HG03060 (cell line): Measurements from ENCODE around the gene SMARCA5.

Source experiments
- ATAC-seq: cut with Tn5 transposase; IDR thresholded peaks from one replicate; pipeline ENCODE4 v1.9.1; 2021; ENCODE audit warnings: low read depth, moderate number of reproducible peaks; ENCODE audit not compliant: unreplicated experiment

Gene SMARCA5

DNA sequence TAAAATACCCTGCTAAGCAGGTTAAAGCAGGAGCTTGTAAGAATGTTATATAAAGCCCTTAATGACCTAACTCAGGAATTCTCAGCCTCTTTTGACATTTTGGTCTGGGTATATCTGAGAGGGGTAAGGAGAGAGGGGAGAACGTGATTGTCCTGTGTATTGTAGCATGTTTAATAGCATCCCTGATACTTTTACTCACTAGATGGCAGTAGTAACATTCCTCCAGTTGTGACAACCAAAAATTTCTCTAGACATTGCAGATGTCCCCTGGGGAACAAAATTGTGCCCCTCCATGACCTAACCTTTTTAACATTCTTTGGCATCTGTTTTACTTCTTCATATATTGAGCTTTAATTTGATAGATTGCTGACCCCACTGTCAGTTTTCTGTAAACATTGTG lies 17.9 kb downstream of the SMARCA5 start:
- peak; percentile 67 for ATAC-seq

DNA sequence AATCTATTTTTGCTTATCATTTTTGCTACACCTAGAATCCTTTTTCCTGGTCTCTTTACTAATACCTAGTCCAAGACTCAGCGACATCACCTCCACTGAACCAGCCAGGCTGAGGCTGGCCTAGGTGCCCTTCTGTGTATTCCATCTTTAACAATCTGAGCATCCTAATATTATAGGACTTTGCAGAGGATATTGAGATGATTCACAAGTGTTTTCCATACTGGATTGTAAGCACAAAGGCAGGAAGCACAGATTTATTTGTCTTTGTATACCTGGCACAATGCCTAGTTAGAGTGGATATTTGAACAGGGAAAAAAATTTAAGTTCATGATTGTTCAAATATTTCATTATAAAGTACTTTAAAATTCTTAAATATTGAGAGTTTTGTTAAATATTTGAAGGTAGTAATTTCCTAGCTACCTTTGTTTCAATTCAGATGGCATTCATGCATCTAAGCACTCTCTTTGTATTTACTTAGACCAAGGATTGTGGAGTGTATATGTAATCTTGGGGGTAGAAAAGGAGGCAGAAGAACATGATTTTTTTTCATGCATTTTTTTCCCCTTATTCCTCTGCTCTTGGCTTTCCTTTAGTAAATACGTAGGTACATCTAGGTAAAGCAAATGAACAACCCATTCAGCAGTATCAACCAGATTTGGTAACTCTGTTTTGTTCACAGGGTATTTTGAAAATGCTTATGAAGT lies 18.4 kb downstream of the SMARCA5 start:
- ATAC-seq, result no peak

DNA sequence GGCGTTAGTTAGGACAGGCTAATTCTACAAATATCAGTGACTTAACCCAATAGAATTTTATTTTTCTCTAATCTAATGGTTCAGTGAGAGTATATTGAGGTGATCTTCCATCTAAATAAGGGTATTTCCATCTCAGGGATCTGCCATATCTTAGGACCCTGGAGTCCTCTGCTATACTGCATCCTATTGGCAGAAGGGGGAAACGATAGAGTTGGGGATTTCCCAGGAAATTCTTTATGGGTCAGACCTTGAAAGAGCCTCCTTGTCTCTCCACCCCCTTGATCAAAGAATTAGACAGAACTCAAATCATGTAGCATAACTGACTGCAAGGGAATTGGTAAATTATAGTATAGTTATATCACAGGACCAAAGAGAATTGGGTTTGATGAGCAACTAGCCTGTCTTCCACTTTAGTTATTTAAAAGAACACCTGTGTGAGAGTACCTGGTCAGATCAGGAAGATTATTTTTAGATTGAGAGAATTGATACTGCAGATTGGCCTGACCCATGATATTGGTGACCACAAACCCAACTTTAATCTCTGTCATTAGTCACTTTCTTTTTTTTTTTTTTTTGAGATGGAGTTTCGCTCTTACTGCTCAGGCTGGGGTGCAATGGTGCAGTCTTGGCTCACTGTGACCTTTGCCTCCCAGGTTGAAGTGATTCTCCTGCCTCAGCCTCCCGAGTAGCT lies 25.6 kb downstream of the SMARCA5 start:
- no peak for ATAC-seq

DNA sequence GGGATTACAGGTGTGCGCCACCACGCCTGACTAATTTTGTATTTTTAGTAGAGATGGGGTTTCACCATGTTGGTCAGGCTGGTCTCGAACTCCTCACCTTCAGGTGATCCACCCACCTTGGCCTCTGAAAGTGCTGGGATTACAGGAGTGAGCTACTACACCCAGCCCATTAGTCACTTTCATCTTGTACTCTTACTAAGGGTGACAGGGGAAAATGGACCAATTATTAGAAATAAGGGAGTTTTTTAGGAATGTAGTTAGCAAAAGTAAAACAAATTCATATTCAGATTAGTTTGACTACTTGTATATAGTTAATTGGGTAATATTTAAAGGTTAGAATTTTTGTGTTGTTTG lies 26.1 kb downstream of the SMARCA5 start:
- ATAC-seq, result no peak

DNA sequence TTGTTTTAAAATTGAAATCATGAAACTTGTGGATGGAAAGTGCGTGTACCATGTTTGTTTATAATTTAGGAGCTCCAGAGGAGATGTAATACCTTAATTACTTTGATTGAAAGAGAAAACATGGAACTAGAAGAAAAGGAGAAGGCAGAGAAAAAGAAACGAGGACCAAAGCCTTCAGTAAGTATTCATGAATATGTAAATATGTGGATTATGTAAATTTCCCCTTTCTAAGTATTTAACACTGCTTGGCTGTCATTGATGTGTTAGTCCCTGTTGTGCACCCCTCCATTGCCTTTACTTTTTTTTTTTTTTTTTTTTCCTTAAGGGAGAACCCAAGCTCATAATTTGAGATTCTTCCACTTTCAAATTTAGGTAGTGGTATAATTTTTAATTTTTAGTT lies 36.4 kb downstream of the SMARCA5 start:
- ATAC-seq, result no peak

DNA sequence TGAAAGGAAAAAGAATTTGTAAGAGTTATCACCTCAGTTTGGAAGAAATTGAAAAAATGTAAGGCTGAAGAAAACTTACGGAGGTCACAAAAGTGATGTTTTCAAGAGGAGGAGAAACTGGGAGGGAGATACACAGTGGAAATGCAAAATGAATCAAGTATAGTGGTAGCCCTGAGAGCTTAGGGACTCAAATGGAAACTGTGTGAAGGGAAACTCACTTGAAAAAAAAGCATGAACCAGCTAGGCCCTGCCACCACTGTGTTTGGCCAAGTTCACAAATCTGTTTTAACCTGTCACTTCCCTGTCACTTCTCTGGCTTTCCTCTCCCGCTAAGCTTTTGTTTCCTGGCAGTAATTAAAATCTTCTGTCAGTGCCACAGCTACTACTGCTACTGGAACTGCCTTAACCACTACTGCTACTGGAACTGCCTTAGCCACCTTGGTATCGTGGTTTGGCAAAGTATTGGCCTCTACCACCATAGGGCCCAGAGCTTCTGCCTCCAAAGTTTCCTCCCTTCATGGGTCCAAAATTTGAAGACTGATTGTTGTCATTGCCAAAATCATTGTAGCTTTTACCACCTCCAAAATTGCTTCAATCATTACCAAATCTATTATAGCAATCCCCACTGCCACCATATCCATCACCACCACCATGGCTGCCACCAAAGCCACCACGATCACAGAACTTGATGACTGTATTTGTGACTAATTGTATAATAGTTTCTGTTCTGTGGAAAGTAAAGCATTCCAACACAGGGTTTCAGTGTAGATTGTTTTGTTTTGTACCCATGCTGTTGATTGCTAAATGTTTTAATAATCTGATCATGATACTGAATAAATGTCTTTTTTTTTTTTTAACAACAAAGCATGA lies 41.5 kb downstream of the SMARCA5 start:
- ATAC-seq, result peak; percentile 80

DNA sequence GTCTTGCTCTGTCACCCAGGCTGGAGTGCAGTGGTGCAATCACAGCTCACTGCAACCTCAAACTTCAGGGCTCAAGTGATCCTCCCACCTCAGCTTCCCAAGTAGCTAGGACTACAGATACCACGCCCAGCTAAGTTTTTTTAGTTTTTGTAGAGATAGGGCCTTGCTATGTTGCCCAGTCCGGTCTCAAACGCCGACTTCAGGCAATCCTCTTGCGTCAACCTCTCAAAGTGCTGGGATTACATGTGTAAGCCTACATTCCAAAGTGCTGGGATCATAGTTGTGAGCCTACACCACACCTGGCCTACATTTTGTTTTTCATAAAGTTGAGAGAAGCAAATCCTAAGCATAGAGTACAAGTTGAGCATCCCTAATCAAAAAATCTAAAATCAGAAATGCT lies 42.2 kb downstream of the SMARCA5 start:
- no peak for ATAC-seq

DNA sequence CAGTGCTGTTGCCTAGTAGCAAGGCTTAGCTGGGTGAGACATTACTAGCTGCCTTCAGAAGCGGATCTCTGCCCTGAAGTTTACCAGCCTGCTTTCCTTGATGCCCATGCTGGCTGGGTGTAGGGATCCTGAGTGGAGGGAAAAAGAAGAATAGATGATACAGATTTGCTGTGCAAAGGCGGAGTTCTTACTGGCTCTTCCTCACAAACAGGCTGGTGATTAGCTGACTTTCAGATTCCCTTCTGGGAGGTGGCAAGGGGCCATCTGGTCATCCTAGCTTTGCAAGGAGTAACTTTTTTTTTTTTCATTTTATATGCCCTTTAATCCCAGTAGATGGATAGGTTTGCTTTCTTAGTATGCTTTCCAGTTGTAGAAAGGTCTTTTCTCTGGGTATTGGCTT lies 44.8 kb downstream of the SMARCA5 start:
- no peak for ATAC-seq

DNA sequence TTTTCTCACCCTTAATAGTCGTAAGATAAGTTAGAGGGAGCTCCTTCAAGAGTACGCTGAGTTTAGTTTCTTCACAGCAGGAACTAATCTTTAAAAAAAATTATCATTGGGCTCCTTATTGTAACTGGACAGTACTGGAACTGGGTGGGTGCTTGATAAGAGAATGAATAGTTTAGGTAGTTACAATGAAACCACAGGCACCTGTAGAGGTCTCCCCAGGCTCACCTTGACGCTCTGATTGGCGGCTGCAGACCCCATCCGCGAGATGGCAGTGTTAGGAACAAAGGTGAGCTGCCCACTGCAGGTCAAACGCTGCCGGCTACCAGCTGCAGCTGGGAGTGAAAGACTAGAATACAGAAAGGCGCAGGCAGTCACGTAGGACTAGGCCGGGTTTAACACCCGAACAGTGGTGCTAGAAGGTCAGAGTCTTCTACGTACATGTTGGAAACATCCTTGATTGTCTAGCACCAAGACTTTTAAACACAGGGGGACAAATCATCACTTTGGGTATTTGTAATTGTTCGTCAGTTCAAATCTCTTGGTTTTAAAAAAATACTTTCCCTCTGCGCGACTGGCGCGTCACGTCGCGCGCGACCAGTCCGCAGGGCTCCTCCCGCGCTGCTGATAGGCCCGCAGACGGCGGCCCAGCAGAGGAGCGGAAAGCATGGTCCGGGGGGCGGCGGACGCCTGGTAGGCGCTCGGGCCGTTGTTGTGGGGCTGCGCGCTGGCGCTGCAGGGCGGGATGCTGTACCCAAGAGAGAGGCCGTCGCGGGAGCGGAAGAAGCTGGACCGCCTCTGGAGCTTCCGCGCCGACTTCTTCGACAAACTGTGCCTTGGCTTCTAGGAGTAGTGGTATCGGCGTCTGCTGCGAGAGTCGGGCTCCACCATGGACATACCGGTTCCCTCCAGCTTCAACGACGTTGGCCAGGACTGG lies 45.6 kb downstream of the SMARCA5 start:
- peak; percentile 54 for ATAC-seq

DNA sequence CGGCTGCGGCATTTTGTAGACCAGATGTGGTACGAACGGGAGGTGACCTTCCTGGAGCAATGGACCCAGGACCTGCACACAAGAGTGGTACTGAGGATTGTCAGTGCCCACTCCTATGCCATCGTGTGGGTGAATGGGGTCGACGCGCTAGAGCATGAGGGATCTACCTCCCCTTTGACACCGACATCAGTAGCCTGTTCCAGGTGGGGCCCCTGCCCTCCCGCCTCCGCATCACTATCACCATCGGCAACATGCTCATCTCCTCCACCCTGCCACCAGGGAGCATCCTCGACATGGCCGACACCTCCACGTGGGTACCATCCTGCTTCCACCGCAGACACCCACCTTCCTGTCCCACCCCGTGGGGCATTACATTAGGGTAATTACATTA lies 46.2 kb downstream of the SMARCA5 start:
- no peak for ATAC-seq

DNA sequence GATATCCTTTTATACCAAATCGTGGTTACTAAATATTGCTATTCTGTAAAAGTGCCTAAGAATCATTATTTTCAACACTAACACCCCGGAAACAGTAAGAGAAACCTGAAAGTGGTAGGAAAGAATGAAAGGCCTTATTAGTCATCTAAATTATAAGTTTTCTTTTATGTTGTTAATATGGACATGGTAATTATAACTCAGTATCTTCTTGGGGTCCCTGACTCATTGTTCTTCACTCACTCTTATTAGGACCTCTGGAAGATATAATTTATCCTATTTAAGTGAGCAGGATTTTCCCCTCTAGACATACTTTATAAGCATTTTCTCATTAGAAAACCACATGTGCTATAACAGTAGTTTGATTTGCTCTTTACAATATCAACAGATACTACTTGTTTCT lies 51.0 kb downstream of the SMARCA5 start:
- ATAC-seq, result no peak

DNA sequence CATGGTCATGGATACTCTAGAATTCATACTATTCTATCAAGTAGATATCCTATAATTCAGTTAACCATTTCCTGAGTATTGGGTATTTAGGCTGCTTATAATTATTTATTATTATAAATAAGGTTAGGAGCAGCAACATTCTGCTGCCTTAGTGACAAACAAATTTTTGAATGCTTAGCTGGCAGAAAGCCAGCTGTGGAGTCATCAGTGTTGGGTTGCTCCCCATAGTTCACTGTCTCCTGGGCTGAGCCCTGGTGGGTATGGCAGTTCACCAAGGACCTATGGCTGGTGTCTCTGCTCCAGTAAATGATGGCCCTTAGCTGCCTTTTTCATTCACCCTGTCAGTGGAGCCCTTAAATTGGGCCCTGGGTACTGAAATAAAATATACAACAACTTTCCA lies 61.8 kb downstream of the SMARCA5 start:
- ATAC-seq, result no peak

DNA sequence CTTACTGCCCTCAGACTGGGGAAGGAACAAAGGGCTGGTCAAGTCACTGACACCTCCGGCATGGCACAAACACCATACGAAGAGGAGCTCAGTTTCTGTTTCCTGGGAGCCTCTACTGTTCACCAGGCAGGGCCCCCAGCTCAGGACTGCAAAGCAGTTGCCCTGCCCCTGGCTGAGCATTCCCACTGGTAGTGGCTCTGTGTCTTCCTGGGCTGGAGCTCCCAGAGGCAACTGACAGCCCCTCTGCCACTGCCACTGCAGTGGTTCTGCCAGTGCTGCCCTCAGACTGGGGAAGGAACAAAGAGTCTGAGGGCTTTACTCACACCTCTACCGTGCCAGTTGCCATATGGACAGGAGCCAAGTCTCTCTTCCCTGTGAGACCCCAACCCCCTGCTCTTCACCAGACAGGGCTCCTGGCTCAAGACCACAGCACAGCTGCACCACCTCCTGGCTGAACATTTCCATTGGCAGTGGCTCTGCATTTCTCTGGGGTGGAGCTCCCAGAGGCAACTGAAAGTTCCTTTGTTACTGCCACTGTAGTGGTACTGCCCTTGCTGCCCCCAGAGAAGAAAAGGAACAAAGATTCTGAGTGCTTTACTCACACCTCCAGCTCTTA lies 67.9 kb downstream of the SMARCA5 start:
- ATAC-seq, result no peak

DNA sequence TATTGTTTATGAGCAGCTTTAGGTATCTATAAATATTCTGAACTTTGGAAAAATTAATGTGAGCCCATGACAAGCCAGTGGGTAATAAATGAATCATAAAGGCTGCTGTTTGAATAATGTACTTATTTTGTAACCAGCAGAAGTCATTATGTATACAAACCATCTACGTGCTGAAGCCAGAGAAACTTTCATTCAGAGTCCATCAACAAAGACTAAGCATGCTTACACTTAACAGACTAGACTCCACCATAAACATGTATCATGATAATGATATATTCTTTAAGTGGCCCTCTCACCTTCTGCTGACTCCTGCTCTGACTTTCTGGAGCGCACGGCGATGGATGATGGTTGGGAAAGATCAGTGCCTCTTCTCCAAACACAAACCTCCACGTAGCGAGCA lies 72.0 kb downstream of the SMARCA5 start:
- ATAC-seq, result no peak

DNA sequence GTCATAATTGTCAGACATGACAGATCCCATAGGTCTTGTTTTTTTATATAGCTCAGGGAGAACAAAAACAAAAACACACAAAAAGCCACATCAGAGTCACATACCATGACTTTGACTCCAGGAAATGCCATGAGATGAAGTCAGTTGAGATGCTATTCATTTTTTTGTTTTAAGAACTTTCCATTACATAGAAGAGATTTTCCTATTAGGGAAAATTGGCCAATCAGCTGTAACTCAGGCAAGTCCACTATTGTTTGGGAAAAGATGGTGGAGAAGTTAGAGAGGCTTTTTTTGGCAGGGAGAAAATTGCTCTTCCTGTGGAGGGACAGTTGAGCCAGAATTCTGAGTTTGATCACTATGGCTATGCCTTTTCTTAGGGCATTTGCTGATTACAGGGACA lies 72.6 kb downstream of the SMARCA5 start:
- no peak for ATAC-seq

DNA sequence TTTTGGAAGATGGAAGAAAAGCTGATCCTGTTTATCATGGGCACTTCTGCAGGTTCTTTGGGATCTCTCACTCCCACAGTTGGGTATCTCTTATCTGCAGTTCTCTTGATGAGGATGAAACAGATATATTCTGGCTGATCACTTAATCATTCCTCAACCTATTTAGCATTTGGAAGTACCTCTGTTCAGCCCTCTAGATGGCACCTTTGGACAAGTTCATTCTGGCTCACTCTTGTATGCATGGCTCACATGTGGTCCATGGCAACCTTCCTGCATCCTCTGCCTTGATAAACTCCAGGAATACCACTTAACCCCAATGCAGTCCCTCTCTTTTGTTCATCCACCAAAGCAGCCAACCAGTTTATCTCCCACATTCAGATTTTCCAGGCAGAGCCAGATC lies 74.2 kb downstream of the SMARCA5 start:
- ATAC-seq, result no peak

DNA sequence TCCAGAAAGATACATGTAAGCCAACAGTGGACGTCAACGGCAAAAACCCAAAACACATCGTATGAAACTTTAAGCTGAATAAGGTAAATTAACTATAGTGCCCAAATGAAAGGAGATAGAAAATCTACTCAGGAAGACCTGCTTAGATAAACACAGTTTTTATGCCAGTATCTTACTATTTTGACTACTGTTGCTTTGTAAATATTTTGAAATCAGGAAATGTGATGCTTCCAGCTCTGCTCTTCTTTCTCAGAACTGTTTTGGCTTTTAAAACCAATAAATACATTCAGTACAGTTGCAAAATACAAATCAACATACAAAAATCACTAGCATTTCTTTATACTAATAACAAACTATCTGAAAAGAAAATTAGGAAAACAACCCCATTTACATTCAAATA lies 83.8 kb downstream of the SMARCA5 start:
- ATAC-seq, result no peak

DNA sequence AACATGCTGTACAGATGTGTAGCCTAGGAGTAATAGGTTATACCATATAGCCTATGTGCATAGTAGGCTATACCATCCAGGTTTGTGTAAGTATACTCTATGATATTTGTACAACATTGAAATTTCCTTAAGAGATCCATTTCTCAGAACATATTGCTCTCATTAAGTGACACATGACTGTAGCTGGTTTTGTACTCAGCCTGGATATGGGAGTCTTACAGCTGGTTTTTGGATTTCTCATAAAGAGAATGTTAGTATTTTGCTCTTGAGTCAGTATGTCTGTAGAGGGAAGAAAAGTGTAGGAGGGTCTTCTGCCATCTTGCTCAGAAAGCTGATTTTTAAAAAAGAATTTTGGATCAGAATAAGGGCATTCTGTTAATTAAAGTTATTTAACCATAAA lies 85.3 kb downstream of the SMARCA5 start:
- ATAC-seq, result no peak

DNA sequence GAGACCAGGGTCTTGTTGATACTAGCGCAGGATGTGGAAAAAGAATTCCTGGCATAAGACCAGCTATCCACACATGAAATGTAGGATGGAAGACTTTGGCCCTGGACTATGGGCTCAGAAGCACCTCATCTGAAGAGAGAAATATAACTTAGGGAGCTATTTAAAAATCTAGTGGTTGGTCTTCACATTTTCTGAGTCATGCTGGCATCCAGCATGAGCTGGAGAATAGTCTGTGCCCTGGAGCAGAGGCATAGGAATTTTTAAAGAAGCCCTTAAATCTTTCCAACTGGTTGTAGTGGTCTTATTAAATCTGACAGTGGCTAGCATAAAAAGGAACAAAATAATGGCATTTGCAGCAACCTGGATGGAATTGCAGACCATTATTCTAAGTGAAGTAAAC lies 86.3 kb downstream of the SMARCA5 start:
- no peak for ATAC-seq

DNA sequence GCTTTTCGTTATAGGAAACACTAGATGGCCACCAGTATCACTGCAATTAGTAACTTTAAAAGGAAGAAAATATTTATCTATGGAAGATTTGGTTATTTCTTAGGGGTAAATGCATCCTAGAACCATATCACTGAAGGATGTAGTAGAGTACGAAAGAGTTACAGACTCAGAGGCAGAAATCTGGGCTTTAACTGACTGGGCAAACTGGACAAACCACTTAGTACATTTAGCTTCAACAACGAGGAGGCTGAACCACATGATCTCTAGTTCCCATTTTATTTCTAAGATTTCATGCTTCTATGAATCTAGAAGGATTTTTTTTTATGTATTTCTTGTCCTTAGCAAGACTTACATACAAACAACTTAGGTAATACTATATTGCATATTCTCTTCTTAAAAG lies 93.0 kb downstream of the SMARCA5 start:
- no peak for ATAC-seq
